ENCODE results near the gene SYAP1.

- no peak for TF ChIP-seq POLR2AphosphoS5 (IDR thresholded peaks at IDR 0.05)
- no peak for TF ChIP-seq CTCF (IDR thresholded peaks at IDR 0.05)
These were observed 40.7 kb upstream of the SYAP1 start for GRCh38 chrX:16678689-16679088.
